ENCODE results near the gene OSBPL8.

The OSBPL8 gene

DNA sequence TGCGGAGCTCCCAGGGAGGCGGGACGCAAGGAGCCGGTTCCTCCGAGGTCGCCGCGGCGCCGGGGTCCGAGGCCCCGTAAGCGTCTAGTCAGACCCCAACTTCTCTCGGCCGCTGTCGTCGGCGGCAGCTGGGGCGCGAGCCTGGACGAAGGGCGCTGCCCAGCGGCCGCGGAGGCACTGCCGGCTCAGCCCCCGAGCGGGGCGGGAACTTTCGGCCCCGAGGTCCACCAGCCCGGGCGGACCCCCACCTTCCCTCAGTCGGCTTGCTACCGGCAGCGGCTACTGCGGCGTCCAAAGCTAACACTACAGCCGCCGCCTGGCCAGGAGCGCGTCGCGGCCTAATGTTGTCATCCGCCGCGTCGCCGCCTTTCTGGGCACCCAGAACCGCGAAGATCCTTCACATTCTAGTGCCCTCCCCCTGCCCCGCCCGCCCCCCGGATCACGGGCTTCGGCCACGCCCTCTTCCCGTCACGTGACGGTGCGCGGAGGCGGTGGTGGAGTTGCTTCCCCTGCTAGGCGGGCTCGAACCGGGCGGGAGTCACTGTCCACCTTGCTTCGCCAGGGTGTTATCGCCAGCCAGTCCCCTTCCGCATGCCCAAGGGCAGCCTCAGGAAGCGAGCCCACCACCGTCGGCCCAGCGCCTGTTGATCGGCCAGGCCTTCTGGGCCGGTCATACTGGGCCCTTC, at the start of gene OSBPL8:
Gene OSBPL8 (minus strand): TSS at position 372 of the 686 bp plus-strand sequence. CDS start 72,220 bp downstream, outside the sequence.
- no peak for TF ChIP-seq CTCF (IDR thresholded peaks at IDR 0.05; ENCODE audit: low read depth, low read length, missing control alignments)
- H3K4me3 ChIP-seq (replicated peaks; ENCODE audit: low read depth, low read length) = peak within 1 kb of the TSS; percentile 95
- peak; percentile 58 for DNase-seq (ENCODE audit: extremely low read depth, low read depth)

- no peak for DNase-seq (ENCODE audit: extremely low read depth, low read depth)
- no peak for TF ChIP-seq CTCF (IDR thresholded peaks at IDR 0.05; ENCODE audit: low read depth, low read length, missing control alignments)
- no peak overlapping the region for H3K4me3 ChIP-seq (replicated peaks; ENCODE audit: low read depth, low read length)
Measured at GRCh38 chr12:76608070-76608469, 48.5 kb upstream of the OSBPL8 start.

- H3K4me3 ChIP-seq (replicated peaks; ENCODE audit: low read depth, low read length) = no peak overlapping the region
- no peak for TF ChIP-seq CTCF (IDR thresholded peaks at IDR 0.05; ENCODE audit: low read depth, low read length, missing control alignments)
- DNase-seq (ENCODE audit: extremely low read depth, low read depth) = no peak
Measured at GRCh38 chr12:76595056-76595455, 35.5 kb upstream of the OSBPL8 start.

DNA sequence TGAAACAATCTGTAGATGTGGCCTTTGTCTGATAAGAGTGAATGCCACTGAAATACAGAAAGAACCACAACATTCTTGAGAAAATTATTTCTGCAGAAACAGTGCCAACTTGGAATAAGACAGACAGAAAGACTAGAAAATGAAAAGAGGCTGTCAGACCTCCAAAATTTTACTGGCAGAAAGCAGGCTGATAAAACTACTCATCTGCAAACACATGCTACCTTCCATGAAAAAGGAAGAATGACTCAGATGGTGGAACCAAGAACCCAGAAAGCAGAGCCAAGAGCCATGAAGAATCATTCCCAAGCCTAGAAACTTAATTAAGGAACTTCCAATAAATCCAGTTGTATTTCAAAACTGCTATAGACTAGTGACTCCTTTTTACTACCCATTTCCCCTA, 31.9 kb upstream of the OSBPL8 start:
- TF ChIP-seq CTCF (IDR thresholded peaks at IDR 0.05; ENCODE audit: low read depth, low read length, missing control alignments) = no peak
- no peak overlapping the region for H3K4me3 ChIP-seq (replicated peaks; ENCODE audit: low read depth, low read length)
- no peak for DNase-seq (ENCODE audit: extremely low read depth, low read depth)

GRCh38 chr12:76590131-76590530, 30.6 kb upstream of the OSBPL8 start:
- no peak for DNase-seq (ENCODE audit: extremely low read depth, low read depth)
- H3K4me3 ChIP-seq (replicated peaks; ENCODE audit: low read depth, low read length) = no peak overlapping the region
- no peak for TF ChIP-seq CTCF (IDR thresholded peaks at IDR 0.05; ENCODE audit: low read depth, low read length, missing control alignments)

DNA sequence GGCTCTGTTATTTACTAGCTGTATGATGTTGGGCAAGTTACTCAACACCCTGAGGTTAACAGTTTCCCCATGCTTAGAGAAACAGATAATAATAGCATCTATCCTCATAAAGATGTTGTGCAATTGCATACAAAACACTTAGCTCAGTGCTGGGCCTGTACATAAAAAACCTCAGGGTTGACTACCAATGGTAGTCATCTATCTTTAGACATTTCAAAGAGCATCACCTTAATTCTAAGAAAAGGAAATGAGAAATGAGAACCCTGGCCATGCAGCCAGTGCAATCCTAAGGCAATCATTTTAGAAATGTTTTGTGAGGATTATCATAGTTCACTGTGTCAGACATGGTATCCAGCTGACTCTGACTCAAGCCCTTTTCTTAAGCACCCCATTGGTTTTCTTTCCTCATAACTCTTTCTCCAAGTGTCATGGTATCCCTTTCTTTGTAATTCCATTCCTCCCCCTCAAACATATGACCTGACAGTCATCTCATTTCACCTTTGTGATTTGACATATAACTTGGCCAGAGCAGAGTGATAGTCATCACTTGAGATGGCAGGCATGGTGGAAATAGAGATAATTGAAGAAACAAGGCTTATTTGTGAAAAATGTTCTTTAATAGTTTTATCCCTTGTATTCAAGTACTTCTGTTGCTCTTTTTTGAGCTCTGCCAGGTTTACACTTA, 29.5 kb upstream of the OSBPL8 start:
- no peak for DNase-seq (ENCODE audit: extremely low read depth, low read depth)
- H3K4me3 ChIP-seq (replicated peaks; ENCODE audit: low read depth, low read length) = no peak overlapping the region
- TF ChIP-seq CTCF (IDR thresholded peaks at IDR 0.05; ENCODE audit: low read depth, low read length, missing control alignments) = no peak
